Astrocyte of the spinal cord (primary cell): ENCODE results near the gene SLC13A3.

Experiments
- DNase-seq: peaks from one replicate; pipeline ENCODE4 v3.0.0; 2011; ENCODE audit warnings: low read depth, low spot score
- H3K4me3 ChIP-seq: 2 replicates; pipeline ENCODE4 v1.5.1; 2011; ENCODE audit warnings: low read depth, mild to moderate bottlenecking, low read length, moderate library complexity
- in situ Hi-C: cut with HindIII; loops from 2 replicates; pipeline ENCODE4 v1.10.0; 2017; ENCODE audit warnings: low sequenced_read_pairs
- TF ChIP-seq, protein P1 (sequence below): IDR thresholded peaks from 2 replicates; pipeline ENCODE4 v1.5.1; 2012; ENCODE audit warnings: low read depth, mild to moderate bottlenecking, low read length, inconsistent platforms

SLC13A3 gene

DNA sequence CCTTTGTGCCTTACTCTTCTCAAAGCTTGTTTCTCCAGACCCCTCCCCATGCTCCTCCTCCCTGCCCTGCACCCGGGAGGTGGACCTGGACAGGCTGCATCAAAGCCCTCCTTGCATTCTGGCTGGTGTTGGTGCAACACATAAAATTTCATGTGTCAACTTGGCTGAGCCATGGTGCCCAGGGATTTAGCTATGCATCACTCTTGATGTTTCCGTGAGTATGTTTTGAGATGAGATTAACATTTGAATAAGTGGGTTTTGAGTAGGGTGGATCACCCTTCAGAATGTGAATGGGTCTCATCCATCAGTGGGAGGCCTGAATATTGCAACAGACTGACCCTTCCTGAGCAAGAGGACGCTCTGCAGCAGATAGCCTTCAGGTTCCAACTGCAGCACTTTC, 96.4 kb downstream of the SLC13A3 start:
- TF ChIP-seq, protein P1, sequence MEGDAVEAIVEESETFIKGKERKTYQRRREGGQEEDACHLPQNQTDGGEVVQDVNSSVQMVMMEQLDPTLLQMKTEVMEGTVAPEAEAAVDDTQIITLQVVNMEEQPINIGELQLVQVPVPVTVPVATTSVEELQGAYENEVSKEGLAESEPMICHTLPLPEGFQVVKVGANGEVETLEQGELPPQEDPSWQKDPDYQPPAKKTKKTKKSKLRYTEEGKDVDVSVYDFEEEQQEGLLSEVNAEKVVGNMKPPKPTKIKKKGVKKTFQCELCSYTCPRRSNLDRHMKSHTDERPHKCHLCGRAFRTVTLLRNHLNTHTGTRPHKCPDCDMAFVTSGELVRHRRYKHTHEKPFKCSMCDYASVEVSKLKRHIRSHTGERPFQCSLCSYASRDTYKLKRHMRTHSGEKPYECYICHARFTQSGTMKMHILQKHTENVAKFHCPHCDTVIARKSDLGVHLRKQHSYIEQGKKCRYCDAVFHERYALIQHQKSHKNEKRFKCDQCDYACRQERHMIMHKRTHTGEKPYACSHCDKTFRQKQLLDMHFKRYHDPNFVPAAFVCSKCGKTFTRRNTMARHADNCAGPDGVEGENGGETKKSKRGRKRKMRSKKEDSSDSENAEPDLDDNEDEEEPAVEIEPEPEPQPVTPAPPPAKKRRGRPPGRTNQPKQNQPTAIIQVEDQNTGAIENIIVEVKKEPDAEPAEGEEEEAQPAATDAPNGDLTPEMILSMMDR = no peak
- in situ Hi-C loops = no loop called here
- DNase-seq = no peak
- no peak overlapping the region for H3K4me3 ChIP-seq

DNA sequence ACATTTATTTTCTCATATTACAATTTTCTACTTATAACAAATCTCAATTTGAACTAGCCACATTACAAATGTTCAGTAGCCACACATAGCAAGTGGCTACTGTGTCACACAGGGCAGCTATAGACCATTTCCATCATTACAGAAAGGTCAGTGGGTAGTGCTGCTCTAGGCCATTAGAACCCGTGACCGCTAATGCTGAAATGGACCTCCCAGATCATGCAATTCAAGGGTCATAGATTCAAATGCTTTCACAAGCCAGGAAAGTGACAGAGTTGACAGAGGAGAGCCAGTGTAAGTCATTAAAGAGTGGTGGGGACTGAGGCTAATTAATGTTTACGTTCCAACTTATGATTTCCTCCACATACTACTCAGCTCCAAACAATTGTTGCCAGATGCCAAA, 97.3 kb downstream of the SLC13A3 start:
- no peak for DNase-seq
- TF ChIP-seq, protein P1 = no peak
- H3K4me3 ChIP-seq = no peak overlapping the region
- in situ Hi-C loops = no loop called here

DNA sequence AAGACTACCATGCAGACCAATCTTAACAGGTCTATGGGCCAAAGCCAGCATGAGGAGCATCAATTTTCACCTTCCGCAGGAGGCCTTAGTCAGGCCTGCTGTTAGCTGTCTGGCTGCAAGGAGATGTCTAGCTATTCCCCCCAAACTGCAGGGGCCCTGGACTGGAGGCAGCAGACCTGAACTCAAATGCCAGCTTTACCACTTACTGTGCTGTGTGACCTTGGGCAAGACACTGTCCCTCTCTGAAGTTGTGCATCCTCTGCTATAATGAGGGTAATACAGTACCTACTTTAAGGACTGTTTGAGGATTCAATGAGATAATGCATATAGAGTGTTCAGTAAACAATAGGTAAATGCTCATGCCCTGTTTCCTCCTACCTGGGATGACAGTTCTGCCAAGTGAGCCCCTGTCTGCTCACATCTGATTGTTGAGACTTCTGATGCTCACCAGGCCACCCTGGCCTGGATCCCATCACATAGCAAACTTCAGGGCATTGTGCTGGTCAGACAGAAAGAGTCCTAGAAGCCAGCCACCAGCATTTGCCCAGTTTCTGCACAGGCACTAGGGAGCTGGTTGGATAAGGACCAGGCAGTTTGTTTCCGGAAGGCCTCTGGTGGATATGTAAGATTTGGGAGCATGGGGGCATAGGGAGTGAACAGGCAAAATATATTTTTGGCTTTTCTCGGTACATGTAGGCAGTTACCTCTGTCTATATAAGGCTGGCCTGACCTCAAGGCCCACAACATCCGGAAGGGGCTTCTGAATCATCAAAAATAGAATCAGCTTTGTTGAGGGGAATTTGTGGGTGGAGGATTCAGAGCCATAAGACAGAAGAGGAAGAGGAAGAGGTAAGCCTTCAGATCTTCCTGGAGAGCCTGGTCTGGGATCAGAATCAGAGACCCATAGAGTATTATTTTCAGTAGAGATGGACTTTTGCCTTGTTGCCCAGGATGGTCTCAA, 98.5 kb downstream of the SLC13A3 start:
- in situ Hi-C loops = no loop called here
- DNase-seq = no peak
- H3K4me3 ChIP-seq = no peak overlapping the region
- TF ChIP-seq, protein P1 = no peak

DNA sequence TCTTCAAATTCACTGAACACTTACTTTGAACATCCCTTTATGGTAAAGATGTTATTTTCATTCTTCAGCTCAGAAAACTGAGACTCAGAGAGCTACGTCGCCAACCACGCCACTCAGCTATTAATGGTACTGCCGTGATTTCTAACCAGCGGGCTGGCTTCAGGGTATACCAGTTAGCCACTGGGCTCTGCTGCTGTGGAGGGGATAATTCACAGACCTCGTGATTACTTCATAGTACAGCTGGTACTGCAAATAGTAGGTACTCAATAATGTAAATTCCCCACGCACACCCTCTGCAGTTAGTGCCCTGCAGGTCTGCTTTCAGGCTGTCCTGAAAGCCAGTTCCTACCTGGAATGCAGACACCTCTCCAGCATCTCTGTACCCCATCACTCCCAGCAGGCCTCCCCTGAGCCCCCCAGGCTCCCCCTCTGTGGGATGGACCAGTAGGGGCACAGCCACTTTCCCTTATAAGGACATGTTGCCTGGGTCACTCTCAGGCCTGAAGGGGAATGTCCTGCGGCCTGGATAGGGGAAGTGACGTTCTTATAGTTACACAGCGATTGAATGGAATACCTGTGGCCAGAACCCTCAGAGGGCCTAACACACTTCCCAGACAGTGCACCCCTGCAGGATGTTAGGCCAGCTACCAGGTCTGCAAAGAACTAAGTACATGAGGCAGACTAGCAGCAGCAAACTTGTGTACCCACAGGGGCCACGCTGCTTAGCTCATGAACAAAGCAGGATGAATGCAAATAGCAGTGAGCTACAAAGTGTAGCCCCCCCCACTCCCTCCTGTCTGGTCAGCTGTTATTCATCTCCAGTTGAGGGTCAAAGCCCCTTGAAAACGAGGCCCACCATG, 99.5 kb downstream of the SLC13A3 start:
- H3K4me3 ChIP-seq = no peak overlapping the region
- TF ChIP-seq, protein P1 = no peak
- DNase-seq = no peak
- in situ Hi-C loops = no loop called here

DNA sequence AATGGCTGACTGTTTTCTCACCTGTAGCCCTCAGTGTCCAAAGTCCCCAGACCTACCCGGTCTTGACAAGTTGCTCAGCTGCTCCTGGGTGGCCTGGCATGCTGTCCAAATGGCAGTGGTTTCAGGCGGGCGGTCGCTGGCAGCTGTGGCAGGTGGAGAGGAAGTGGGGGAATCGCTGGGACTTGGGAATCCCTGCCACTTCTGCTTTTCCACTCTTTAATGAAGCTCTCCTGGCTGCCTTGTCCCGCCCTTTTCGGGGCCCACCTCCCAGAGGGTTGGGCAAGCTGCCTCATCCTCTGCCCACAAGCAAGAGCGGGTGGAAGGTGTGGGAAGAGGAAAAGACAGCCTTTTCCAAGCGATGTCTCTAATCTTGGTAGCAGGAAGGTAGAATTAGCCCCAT, 100.8 kb downstream of the SLC13A3 start, which contains the start of gene OCSTAMP:
Gene OCSTAMP (minus strand): TSS at position 194 of the 400 bp plus-strand sequence. CDS start 94 bp downstream, at position 100.
- in situ Hi-C loops = no loop called here
- TF ChIP-seq, protein P1 = no peak
- no peak for DNase-seq
- H3K4me3 ChIP-seq = no peak within 1 kb of the TSS

DNA sequence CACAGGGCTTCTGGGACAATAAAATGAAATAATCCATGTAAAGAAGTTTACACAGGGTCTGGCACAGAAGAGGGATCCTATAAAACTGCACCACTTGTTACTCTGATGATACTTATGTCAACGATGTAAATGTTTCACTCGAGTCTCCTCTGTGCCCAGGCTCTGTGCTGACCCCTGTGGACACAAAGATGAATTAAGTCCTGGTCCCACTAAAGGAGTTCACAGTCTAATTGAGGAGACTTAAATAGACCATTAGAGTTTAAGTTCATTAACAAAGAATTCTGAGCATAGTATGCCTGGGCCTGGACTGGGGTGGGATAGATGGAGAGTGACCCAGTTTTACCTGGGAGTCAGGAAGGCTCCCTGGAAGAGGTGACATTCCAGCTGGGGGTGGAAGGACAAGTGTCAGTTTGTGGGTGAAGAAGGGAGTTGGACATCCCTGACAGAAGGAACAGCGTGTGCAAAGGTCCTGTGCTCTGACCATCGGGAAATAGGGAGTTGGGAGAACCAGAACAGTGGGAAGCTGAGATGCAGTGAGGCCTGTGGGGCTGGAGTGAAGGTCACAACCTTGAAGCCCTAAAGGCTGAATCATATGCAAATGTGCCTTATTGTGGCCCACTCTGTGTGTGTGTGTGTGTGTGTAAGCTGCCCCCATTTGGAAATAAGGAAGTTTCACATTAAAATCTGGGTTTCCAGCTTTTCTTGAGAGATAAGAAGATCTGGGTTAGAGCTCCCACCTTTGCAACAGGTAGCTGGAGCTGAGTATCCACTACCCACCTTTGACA, 101.9 kb downstream of the SLC13A3 start:
- in situ Hi-C loops = no loop called here
- H3K4me3 ChIP-seq = no peak overlapping the region
- TF ChIP-seq, protein P1 = no peak
- DNase-seq = no peak
